GM18498 (cell line): ENCODE data around the gene PRAMEF9.
"Not testable (repeated sequence)": the region's sequence is repeated elsewhere in the genome, so short reads cannot be mapped to it uniquely, and the experiment has no call there.

Experiments
- ATAC-seq: cut with Tn5 transposase; IDR thresholded peaks from one replicate; pipeline ENCODE4 v1.9.1; 2021; ENCODE audit warnings: mild to moderate bottlenecking, moderate library complexity; ENCODE audit not compliant: unreplicated experiment

PRAMEF9 gene

DNA sequence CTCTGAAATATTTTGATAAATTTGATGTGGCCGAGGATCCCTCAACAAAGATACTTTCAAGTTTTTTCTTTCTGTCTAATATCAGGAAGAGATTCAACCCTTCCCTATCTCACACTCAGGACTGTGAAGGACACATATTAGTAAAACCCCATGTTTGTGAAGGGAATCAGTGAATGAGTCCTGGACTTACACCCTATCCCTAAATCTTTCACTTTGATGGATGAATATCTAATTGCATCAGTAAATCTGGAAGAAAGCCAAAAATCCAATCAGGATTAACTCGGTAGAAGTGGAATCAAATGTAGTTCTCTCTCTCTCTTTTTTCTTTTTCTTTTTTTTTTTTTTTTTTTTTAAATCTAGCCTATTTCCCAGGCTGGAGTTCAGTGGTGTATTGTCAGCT, at the start of gene PRAMEF9:
PRAMEF9 (plus strand) TSS at position 301 of the 400 bp plus-strand sequence. CDS start 3,433 bp downstream, outside the sequence.
- not testable (repeated sequence) for ATAC-seq

DNA sequence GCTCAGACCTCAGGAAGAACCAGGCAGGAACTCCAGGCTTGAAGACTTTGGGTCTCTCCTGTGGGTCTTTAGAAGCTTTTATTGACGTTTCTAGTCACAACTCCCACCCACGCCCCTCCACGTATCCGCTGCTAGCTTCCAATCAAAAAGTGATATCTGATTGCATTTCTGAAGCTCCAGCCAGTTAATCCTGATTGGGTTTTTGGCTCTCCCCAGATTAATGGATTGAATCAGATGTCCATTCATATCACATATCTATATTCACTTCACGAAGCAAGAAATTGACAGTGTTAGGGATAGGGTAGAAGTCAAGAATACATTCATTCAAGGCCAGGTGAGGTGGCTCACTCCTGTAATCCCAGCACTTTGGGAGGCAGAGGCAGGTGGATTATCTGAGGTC, 15.7 kb upstream of the PRAMEF9 start, which contains the start of gene PRAMEF26:
PRAMEF26 (minus strand) TSS at position 101 of the 400 bp plus-strand sequence. CDS start 2,914 bp downstream, outside the sequence.
- not testable (repeated sequence) for ATAC-seq

DNA sequence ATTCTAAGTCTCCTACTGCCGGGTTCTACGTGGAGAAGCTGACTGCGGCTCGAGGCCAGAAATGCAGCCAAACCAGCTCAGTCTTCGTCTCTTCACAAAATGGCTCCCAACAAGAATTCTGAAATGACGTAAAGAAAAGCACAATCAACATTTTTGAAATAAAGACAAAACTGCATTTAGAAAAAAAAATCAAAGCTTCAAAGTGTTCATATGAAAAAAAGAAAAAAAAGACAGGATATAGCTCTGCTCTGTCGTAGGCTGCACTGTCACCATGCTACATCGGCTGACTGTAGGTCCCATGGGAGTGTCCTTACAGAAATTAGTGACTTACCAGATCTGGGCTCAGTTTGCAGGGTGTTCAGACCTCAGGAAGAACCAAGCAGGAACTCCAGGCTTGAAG, 6.1 kb upstream of the PRAMEF9 start, which contains the start of gene HNRNPCL4:
HNRNPCL4 (minus strand) TSS at position 101 of the 400 bp plus-strand sequence. CDS start 164 bp downstream, outside the sequence.
- not testable (repeated sequence) for ATAC-seq

DNA sequence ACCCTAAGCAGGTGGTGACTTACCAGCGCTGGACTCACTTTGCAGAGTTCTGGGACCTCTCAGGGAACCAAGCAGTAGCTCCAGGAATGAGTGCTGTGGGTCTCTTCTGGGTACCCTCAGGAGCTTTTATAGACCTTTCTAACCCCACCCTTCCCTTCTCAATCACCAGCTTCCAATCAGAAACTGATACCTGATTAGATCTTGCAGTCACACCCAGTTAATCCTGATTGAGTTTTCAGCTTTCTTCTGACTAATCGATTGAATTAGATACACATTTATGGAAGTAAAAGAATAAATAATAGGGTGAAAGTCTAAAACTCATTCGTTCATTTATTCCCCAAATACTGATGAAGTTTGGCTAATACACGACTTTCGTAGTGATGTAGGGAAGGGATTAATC, 29.7 kb downstream of the PRAMEF9 start, which contains the start of gene PRAMEF13:
PRAMEF13 (minus strand) TSS at position 101 of the 400 bp plus-strand sequence. CDS start 1,820 bp downstream, outside the sequence.
- ATAC-seq = not testable (repeated sequence)

DNA sequence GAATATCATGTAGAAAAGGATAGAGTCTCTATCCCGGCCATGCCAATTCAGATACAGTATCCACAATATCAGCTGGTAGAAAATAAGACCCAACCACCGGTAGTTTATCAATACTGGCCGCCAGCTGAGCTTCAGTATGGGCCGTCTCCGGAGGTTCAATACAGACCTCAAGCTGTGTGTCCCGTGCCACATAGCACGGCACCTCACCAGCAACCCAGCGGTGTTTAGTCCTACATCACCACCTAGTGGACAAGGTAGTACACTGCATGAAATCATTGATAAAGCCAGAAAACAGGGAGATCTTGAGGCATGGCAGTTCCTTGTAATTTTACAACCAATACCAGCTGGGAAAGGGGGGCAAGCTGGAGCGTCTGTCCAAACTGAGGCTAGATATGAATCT, 37.1 kb downstream of the PRAMEF9 start:
- not testable (repeated sequence) for ATAC-seq

DNA sequence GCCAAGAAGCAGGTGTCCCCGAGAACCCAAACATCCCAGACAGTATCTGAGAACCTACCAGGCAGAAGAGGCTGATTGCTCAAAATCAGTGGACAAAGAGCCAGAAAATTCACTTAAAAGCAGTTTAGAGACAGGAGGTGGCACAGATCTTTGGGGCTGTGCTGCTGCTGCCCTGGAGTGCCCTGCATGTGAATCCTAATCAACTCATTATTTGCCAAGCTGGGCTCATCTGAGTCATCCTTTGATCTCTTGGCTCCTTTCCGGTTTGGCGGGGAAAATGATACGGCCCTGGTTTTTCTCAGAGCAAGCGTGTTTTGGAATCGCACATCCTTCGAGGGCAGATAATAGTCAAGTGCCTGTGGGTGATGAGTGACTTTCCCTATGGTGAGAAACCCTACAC, 45.0 kb downstream of the PRAMEF9 start:
- not testable (repeated sequence) for ATAC-seq

DNA sequence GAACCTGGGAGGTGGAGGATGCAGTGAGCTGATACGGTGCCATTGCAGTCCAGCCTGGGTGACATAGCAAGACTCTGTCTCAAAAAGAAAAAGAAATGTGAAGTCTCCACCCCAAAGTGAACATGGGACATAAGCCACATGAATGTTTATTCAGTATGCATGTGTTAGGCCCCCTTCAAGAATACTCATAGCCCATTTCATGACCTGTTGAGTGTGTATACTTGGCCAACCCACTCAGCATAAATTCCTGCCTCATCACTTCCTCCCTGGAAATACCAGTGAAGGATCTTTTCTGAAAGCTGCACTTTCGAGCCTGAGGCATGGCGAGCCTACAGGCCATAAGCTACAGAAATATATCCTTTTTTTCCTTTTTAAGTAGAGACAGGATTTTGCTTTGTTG, 47.6 kb downstream of the PRAMEF9 start:
- ATAC-seq = not testable (repeated sequence)

DNA sequence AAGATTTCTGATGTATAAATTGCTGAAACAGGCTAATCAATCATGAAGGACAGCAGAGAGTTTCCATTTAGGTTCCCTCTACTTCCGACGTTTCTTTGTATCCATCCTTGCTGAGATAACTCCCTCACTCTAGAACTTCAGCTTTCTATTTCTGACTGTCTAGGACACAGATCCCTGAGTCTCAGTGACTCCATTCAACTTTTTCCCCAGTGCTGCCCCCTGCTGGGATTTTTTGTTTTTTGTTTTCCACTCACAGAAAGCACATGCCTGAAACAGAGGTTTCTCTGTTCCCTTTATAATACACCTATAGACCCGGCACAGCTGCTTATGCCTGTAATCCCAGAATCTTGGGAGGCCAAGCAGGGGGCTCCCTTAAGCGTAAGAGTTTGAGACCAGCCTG, 51.1 kb downstream of the PRAMEF9 start:
- ATAC-seq = not testable (repeated sequence)

DNA sequence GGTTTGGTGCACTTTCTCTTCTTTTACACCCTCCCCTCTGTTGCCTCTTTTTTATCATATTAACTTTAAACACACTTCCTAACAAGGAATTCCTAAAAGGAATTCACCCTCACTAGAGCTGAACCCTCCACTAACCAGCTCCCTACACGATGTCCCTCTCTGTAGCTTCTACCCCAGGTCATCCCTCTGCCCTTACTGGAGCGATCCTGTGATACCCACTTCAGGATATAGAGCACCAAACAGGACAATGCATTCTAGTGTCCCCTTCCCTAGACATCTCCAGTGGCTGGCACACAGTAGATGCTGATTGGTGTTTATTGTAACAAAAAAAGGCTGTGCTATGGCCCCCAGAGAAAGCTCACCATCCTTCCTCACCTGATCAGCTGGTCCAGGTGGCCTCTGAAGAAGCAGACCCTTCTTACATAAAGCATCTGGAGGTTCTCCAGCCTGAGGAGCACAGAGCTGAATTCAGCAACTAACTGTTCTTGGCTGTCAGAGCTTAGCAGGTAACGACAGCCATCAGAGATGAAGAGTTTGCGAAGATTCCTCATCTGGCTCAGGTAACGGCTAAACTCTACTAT, 52.9 kb downstream of the PRAMEF9 start:
- ATAC-seq = no peak

DNA sequence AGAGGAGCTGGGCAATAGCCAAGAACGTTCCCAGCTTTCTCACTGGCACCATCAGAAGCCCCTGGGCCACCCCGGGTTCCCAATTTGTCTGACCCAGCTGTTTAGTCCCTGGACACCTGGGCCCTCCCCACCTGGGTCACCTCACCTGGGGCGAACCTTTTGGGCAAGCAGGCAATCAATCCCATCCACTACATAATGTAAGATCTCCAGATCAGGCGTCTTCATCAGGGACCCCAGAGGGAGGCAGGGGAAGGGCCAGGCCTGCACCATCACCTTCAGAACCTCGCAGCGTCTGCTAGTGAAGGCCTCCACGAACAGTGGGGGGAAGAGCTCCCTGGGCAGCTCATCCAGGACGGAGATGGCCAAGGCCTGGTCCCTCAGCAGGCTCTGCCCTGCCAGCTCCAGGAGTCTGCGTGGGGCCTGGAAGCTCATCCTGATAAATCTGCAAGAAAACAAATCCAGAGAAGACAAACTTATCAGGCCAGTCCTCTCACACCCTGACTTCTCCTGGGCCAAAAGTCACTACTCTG, 54.1 kb downstream of the PRAMEF9 start, which contains the start of gene PRAMEF18:
PRAMEF18 (minus strand) TSS at position 480 of the 530 bp plus-strand sequence; CDS start at position 432, 48 bp downstream.
- ATAC-seq = not testable (repeated sequence)

DNA sequence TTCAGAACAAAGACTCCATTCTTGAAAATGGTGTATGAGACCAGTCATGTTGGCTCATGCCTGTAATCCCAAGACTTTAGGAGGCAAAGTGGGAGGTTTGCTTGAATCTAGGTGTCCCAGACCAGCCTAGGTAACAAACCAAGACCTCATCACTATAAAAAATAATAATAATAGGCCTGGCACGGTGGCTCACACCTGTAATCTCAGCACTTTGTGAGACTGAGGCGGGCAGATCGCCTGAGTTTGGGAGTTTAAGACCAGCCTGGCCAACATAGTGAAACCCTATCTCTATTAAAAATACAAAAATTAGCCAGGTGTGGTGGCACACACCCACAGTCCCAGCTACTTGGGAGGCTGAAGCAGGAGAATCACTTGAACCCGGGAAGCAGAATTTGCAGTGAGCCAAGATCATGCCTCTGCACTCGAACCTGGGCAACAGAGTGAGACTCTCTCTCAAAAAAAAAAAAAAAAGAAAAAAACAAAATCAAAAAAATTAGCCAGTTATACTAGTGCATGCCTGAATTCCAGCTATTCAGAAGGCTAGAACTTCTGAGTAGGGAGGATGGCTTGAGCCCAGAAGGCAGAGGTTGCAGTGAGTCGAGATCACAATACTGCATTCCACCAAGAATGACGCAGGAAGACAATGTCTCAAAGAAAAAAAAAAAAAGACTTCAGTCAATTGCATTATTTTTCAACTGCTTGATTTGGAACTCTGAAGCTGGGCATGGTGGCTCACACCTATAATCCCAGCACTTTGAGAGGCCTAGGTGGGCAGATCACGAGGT, 55.8 kb downstream of the PRAMEF9 start:
- ATAC-seq = not testable (repeated sequence)

DNA sequence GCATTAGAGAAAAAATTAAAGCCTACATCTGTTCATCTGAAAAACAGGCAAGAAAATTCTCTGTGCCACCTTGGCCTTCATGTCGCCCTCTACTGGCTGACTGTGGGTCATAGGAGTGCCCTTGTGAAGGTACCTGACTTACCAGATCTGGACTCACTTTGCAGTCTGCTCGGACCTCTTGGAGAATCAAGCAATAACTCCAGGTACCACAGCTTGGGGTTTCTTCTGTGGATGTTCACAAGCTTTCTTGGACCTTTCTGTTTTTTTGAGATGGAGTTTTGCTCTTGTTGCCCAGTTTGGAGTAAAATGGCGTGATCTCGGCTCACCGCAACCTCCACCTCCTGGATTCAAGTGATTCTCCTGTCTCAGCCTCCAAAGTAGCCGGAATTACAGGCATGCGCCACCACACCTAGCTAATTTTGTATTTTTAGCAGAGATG, 56.7 kb downstream of the PRAMEF9 start:
- ATAC-seq = no peak
